Amniotic epithelial cell (primary cell): ENCODE results near the gene ABLIM2.

Experiments used
- DNase-seq: peaks from one replicate; pipeline ENCODE4 v3.0.0-alpha.2; 2010; ENCODE audit warnings: low read depth

The ABLIM2 gene

GRCh38 chr4:8119877-8120276 is 38.7 kb downstream of the ABLIM2 start:
- no peak for DNase-seq

- DNase-seq: no peak
These were observed 40.1 kb downstream of the ABLIM2 start for GRCh38 chr4:8118531-8118930.

- DNase-seq: no peak
These were observed 40.6 kb downstream of the ABLIM2 start for GRCh38 chr4:8118035-8118434.

GRCh38 chr4:8117278-8117682 is 41.3 kb downstream of the ABLIM2 start:
- DNase-seq: peak; percentile 17

- no peak for DNase-seq
These were observed 42.7 kb downstream of the ABLIM2 start for GRCh38 chr4:8115916-8116315.

- DNase-seq: no peak
These were observed 43.5 kb downstream of the ABLIM2 start for GRCh38 chr4:8115203-8115520.

GRCh38 chr4:8114456-8115202 is 44.0 kb downstream of the ABLIM2 start:
- no peak for DNase-seq

GRCh38 chr4:8113611-8114377 is 44.8 kb downstream of the ABLIM2 start:
- DNase-seq: no peak

- no peak for DNase-seq
These were observed 45.9 kb downstream of the ABLIM2 start for GRCh38 chr4:8112672-8113071.

GRCh38 chr4:8112036-8112576 is 46.5 kb downstream of the ABLIM2 start:
- DNase-seq: no peak

- DNase-seq: peak; percentile 29
These were observed 48.3 kb downstream of the ABLIM2 start for GRCh38 chr4:8110071-8110986.

- no peak for DNase-seq
These were observed 49.1 kb downstream of the ABLIM2 start for GRCh38 chr4:8109406-8110065.

- no peak for DNase-seq
These were observed 49.6 kb downstream of the ABLIM2 start for GRCh38 chr4:8108991-8109390.

GRCh38 chr4:8108261-8108660 is 50.4 kb downstream of the ABLIM2 start:
- no peak for DNase-seq

- no peak for DNase-seq
These were observed 51.4 kb downstream of the ABLIM2 start for GRCh38 chr4:8107146-8107657.

GRCh38 chr4:8106451-8107025 is 52.1 kb downstream of the ABLIM2 start:
- DNase-seq: no peak

GRCh38 chr4:8105306-8106100 is 53.1 kb downstream of the ABLIM2 start:
- no peak for DNase-seq

- no peak for DNase-seq
These were observed 53.9 kb downstream of the ABLIM2 start for GRCh38 chr4:8104491-8105305.
